Measurements from ENCODE around the gene FOXP1. TPM values are rescaled to one million over a fixed set of nuclear protein-coding genes. Genes with fewer than 3 reads are reported as not detected.

Gene FOXP1
- total RNA-seq, 4 donors from 2014 or later, result 54.2 to 152 (median 129) TPM

DNA sequence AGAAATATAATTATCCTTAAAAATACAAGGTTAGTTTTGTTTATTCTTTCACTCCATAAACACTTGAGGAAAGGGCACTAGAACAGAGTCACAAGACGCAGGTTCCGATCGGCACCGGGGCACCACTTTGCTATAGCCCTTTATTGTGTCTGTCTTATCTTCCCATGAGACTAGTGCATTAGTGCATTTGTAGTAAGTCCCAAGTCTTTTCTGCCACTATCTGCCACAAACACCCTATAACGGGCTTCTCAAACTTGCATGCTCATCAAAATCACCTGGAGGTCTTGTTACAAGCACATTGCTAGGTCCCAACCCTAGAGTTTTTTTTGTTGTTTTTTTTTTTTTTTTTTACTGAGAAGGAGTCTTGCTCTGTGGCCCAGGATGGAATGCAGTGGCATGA lies 213.1 kb downstream of the FOXP1 start:
- no peak for DNase-seq
- intact Hi-C loops (cut with DNase I; ENCODE audit: low total_unique reads), result no loop called here
- H3K27ac ChIP-seq, result no peak overlapping the region
- H3K4me3 ChIP-seq, result no peak overlapping the region
- H3K9me3 ChIP-seq, result no peaks in the 10 kb centered on the region
- H3K27me3 ChIP-seq, result no peaks in the 10 kb centered on the region
- no peaks in the 10 kb centered on the region for H3K36me3 ChIP-seq
- H3K4me1 ChIP-seq, result peaks cover 0 to 5% of the 10 kb centered on the region in 2 donors
- TF ChIP-seq, protein P1, sequence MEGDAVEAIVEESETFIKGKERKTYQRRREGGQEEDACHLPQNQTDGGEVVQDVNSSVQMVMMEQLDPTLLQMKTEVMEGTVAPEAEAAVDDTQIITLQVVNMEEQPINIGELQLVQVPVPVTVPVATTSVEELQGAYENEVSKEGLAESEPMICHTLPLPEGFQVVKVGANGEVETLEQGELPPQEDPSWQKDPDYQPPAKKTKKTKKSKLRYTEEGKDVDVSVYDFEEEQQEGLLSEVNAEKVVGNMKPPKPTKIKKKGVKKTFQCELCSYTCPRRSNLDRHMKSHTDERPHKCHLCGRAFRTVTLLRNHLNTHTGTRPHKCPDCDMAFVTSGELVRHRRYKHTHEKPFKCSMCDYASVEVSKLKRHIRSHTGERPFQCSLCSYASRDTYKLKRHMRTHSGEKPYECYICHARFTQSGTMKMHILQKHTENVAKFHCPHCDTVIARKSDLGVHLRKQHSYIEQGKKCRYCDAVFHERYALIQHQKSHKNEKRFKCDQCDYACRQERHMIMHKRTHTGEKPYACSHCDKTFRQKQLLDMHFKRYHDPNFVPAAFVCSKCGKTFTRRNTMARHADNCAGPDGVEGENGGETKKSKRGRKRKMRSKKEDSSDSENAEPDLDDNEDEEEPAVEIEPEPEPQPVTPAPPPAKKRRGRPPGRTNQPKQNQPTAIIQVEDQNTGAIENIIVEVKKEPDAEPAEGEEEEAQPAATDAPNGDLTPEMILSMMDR (IDR thresholded peaks at IDR 0.05), result no peak
- no peak for TF ChIP-seq POLR2A (IDR thresholded peaks at IDR 0.05)

DNA sequence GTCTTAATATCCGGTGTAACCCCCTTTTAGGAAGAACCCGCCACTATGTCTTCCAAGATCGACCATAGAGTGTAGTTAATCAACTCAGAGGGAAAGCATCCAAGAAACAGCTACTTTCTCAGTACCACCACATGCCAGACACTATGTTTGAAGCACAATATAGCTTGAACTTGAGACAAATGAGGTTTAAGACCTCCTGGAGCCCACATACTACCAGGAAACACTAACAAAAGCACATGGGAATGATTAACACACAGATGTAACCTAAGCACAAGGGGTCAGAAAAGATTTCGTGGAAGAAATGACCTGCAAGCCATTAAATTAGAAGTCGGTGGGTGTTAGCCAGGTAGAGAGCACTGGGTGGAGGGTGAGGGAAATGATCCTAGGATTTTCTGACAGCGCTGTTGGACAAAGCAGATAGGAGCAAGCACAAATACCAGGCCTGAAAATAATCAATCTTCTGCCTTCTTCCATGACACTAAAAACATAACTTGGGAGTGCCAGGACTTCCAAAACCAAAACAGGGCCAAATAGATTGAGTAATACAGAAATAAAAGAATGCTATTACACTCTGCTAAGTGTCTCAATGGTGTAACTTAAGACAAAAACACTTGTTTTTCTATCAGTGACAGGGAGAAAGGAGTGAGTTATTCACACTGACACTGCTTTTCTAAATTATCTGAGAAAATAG lies 213.7 kb downstream of the FOXP1 start:
- intact Hi-C loops (cut with DNase I; ENCODE audit: low total_unique reads), result no loop called here
- H3K4me1 ChIP-seq, result peaks cover 0 to 5% of the 10 kb centered on the region in 2 donors
- no peak for TF ChIP-seq POLR2A (IDR thresholded peaks at IDR 0.05)
- TF ChIP-seq, protein P1 (IDR thresholded peaks at IDR 0.05), result no peak
- H3K27me3 ChIP-seq, result no peaks in the 10 kb centered on the region
- no peak for DNase-seq
- H3K36me3 ChIP-seq, result no peaks in the 10 kb centered on the region
- H3K27ac ChIP-seq, result peak overlapping the region in 1 of 2 donors; percentile 29
- no peaks in the 10 kb centered on the region for H3K9me3 ChIP-seq
- H3K4me3 ChIP-seq, result no peak overlapping the region

DNA sequence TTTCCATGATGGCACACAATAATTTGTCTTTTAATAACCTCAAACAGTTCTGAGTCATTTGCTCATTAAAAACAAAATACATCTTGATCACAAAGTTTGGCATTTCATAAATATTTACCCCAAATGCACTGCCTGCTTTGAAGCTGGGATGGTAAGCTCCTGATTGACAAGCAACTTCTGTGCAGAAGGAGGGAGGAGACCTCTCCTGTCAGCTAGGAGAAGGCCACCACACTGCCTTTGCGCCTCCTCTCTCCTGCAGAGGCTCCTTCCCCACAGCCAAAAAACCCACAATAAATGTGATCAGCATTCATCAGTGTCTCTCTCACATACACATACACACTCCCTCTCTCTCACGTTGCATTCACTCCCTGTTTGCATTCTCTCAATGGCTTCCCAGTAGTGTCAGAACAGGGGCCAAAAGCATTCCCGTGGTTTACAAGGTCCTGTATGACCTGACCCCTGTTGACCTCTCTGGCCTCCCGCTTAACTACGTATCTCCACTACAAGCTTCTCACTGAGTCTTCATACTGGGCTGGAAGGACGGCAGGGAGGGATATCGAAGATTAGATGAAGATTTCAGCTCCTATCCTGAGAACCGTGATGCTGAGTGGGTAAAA lies 216.4 kb downstream of the FOXP1 start:
- Histone ChIP-seq H3K4me3 (no peak overlapping the region), H3K27ac (no peak overlapping the region), H3K4me1 (peaks cover 0 to 5% of the 10 kb centered on the region in 2 donors), H3K36me3 (no peaks in the 10 kb centered on the region), H3K9me3 (no peaks in the 10 kb centered on the region), H3K27me3 (no peaks in the 10 kb centered on the region)
- intact Hi-C loops (cut with DNase I; ENCODE audit: low total_unique reads), result no loop called here
- DNase-seq, result no peak
- TF ChIP-seq, protein P1 (IDR thresholded peaks at IDR 0.05), result no peak
- no peak for TF ChIP-seq POLR2A (IDR thresholded peaks at IDR 0.05)

DNA sequence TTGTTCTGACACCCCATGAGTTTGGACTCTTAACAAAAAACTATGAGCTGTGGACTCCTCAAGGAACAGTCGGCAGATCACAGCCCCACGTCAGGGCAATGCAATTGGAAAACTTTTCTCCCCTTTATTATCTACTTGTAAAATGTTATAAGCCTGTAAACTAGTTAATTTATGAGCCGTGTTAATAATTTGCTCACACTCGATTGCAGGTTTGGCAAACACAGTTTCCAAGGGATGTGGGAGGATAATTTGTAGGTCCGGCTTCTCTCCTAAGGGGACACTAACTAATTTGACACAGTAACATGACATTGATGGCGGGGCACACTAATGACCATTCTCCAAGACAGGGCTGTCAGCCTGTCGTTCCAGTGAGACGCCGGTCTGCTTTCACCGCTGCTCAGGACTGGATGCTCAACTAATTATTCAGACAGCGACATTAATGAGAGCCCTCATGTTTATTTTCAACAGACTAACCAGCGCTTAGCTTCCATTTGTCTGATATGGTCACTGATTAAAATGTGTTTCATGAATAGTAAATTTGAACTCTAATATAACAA lies 222.1 kb downstream of the FOXP1 start:
- H3K36me3 ChIP-seq, result no peaks in the 10 kb centered on the region
- intact Hi-C loops (cut with DNase I; ENCODE audit: low total_unique reads), result no loop called here
- no peaks in the 10 kb centered on the region for H3K4me1 ChIP-seq
- DNase-seq, result no peak
- H3K9me3 ChIP-seq, result no peaks in the 10 kb centered on the region
- H3K27me3 ChIP-seq, result no peaks in the 10 kb centered on the region
- no peak overlapping the region for H3K4me3 ChIP-seq
- TF ChIP-seq POLR2A (IDR thresholded peaks at IDR 0.05), result no peak
- TF ChIP-seq, protein P1 (IDR thresholded peaks at IDR 0.05), result no peak
- no peak overlapping the region for H3K27ac ChIP-seq

DNA sequence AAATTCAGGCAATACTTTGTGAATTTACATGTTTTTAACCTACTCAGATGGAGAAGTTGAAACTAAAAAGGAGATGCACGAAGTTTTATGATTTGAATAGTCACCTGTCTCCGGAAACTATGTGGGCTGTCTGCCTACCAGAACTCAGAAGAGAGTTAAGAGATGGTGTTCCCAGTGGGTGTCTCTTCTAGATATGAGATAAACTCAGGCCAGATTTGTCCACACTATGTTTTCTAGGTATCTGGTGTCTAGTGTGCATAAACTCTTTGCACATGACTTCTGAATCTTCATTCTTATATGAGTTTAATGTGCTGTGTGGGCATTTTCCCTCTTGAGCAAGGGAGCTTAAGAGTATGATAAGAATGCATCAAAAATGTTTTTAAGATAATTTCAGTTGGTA lies 222.8 kb downstream of the FOXP1 start:
- Histone ChIP-seq H3K27me3 (no peaks in the 10 kb centered on the region), H3K4me1 (no peaks in the 10 kb centered on the region), H3K4me3 (no peak overlapping the region), H3K27ac (no peak overlapping the region), H3K36me3 (no peaks in the 10 kb centered on the region), H3K9me3 (no peaks in the 10 kb centered on the region)
- intact Hi-C loops (cut with DNase I; ENCODE audit: low total_unique reads), result no loop called here
- DNase-seq, result no peak
- TF ChIP-seq, protein P1 (IDR thresholded peaks at IDR 0.05), result no peak
- no peak for TF ChIP-seq POLR2A (IDR thresholded peaks at IDR 0.05)

Measured in uterus (tissue), 4 donors.